SH-SY5Y (cell line): ENCODE data around the gene MMP24OS.

Source experiments
- GATA2 ChIP-seq: IDR thresholded peaks from 2 replicates; pipeline ENCODE4 v1.6.1; 2011; ENCODE audit warnings: mild to moderate bottlenecking, low read depth, low read length
- GATA3 ChIP-seq: IDR thresholded peaks from 2 replicates; pipeline ENCODE4 v1.6.1; 2011; ENCODE audit warnings: low read depth, mild to moderate bottlenecking, low read length, moderate library complexity

DNA sequence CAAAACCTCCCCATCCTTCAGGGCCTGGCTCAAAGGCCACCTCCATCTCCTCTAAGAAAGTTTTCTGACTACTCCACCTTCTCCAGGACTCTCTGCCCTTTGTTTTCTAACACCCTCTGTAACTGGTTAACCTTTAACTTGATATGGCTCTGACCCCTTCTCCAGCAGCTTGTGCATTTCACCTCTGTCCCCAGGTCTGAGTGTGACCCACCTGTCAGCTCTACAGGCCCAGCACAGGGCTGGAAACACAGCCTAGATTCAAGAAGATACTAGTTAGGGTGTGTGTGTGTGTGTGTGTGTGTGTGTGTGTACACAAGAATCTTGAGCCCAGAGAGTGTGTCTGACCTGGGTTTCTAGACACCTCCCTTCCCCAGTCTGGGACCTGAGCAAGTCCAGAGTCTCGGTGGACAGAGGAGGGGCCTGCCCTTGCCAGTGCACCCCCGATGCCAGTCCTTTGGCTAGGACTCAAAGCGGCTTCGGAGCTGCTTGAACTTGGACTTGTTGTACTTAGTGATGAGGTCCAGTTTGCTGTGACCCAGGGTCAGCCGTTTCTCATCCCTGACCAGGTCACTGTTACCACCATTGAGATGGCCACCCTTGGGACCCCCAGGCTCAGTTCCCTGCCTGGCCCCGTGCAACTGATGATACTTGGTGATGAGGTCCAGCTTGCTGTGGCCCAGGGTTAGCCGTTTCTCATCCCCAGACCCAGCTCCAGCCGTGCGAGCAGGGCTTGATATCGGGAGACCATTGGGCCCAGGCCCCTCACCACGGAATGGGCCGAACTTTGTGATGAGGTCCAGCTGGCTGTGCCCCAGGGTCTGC, 8.4 kb upstream of the MMP24OS start:
- TF ChIP-seq GATA3 = no peak
- TF ChIP-seq GATA2 = no peak
